Measurements from ENCODE around the gene SCARB2.

- TF ChIP-seq CTCF (IDR thresholded peaks at IDR 0.05) (no peak), POLR2A (IDR thresholded peaks at IDR 0.05) (no peak)
Measured at GRCh38 chr4:76214177-76214675, 602 bp upstream of the SCARB2 start.

Measured in suprapubic skin (tissue), 3 donors.